ENCODE results near the gene KCNJ9. TPM values are rescaled to one million over a fixed set of nuclear protein-coding genes. Genes with fewer than 3 reads are reported as not detected.

Gene KCNJ9
- total RNA-seq, 3 donors from 2014 or later, result not detected

- no peaks in the 10 kb centered on the region for H3K36me3 Mint-ChIP-seq (ENCODE audit: insufficient read depth)
- no peak overlapping the region for H3K4me3 Mint-ChIP-seq
- ATAC-seq (no peak), DNase-seq (no peak)
- H3K4me1 Mint-ChIP-seq (ENCODE audit: low read depth), result no peaks in the 10 kb centered on the region
- peaks cover 37% of the 10 kb centered on the region for H3K27me3 Mint-ChIP-seq (ENCODE audit: low read depth)
- no peaks in the 10 kb centered on the region for H3K9me3 Mint-ChIP-seq
Measured at GRCh38 chr1:160056648-160057169, 24.6 kb upstream of the KCNJ9 start.

DNA sequence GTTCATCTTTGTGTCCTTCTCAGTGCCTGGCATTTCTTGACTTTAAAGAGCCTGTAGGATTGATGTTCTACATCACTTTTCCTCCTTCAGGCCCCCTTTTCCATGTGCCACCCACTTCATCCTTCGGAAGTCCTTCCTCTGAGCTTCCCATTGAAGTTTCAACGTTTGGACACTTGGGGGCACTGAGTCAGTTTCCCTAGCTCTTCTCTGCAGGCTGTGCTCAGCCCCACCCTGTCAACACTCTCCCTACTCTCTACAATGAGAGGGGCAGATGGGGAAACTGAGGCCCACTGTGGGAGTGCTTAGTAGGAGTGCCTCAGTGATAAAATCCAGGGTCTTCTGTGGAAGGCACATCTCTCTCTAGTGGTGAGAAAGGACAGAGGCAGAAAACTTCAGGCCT, 23.3 kb upstream of the KCNJ9 start:
- H3K4me3 Mint-ChIP-seq, result no peak overlapping the region
- no peaks in the 10 kb centered on the region for H3K9me3 Mint-ChIP-seq
- DNase-seq, result no peak
- no peaks in the 10 kb centered on the region for H3K36me3 Mint-ChIP-seq (ENCODE audit: insufficient read depth)
- no peaks in the 10 kb centered on the region for H3K4me1 Mint-ChIP-seq (ENCODE audit: low read depth)
- no peak for ATAC-seq
- peaks cover 36% of the 10 kb centered on the region for H3K27me3 Mint-ChIP-seq (ENCODE audit: low read depth)

- Mint-ChIP-seq H3K27me3 (ENCODE audit: low read depth) (peaks cover 11% of the 10 kb centered on the region), H3K36me3 (ENCODE audit: insufficient read depth) (no peaks in the 10 kb centered on the region), H3K4me1 (ENCODE audit: low read depth) (no peaks in the 10 kb centered on the region), H3K4me3 (no peak overlapping the region), H3K9me3 (no peaks in the 10 kb centered on the region)
- ATAC-seq, result no peak
- DNase-seq, result no peak
Measured at GRCh38 chr1:160061369-160062229, 19.7 kb upstream of the KCNJ9 start.

DNA sequence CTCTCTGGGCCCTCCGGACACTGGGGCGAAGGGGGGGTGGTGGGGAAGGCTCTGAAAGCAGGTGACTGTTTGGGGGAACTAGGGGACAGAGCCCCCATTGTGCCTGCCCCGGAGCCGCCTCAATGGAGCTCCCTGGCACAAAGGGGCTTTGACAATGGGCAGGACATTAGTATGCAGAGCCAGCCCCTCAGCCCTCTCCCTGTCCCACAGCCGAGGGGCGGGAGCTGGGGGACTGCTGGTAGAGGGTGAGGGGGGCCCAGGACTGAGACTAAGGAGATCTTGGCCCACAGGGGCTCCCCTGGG, 19.2 kb upstream of the KCNJ9 start:
- no peak for ATAC-seq

DNA sequence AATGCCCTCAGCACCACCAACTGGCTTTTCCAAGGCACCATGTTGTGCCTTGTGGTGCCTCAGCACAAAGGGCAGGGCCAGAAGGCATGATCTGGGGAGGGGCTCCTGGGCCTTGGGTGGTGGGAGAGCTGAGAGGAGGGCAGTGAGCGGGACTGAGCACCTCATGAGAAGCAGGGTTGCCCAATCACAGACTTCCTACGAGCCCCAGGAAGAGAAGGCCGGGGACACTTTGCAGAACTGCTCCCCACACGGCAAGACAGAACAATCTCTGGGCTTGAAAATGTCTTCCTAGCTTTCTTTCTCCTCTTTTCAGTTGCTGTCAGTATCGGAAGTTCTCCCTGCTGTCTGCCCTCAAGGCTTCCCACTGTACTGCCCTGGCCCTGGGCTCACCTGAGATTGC, 18.2 kb upstream of the KCNJ9 start:
- Mint-ChIP-seq H3K4me1 (ENCODE audit: low read depth) (no peaks in the 10 kb centered on the region), H3K36me3 (ENCODE audit: insufficient read depth) (no peaks in the 10 kb centered on the region), H3K4me3 (no peak overlapping the region), H3K9me3 (no peaks in the 10 kb centered on the region), H3K27me3 (ENCODE audit: low read depth) (peaks cover 12% of the 10 kb centered on the region)
- DNase-seq (no peak), ATAC-seq (no peak)

More for the DNA sequence above, 19.2 kb upstream of the KCNJ9 start:
- Mint-ChIP-seq H3K4me1 (ENCODE audit: low read depth) (no peaks in the 10 kb centered on the region), H3K27me3 (ENCODE audit: low read depth) (peaks cover 10% of the 10 kb centered on the region), H3K9me3 (no peaks in the 10 kb centered on the region), H3K36me3 (ENCODE audit: insufficient read depth) (no peaks in the 10 kb centered on the region), H3K4me3 (no peak overlapping the region)
- DNase-seq, result no peak

DNA sequence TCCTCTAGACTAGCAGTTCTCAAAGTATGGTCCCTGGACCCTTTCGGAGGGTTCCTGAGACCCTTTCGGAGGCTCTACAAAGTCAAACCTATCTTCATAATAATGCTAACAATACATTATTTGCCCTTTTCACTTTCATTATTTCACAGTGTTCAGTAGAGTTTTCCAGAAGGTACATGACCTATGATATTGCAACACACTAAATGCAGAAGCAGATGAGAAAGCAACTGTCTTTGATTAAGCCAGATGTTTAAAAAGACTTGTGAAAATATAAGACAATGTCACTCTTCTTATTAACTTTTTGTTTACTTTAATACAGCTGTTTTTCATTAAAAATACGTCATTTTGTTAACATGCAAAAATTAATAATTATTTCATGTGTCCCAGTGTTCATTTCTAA, 17.2 kb upstream of the KCNJ9 start:
- ATAC-seq (no peak), DNase-seq (no peak)
- Mint-ChIP-seq H3K36me3 (ENCODE audit: insufficient read depth) (no peaks in the 10 kb centered on the region), H3K27me3 (ENCODE audit: low read depth) (peaks cover 15% of the 10 kb centered on the region), H3K4me1 (ENCODE audit: low read depth) (no peaks in the 10 kb centered on the region), H3K4me3 (no peak overlapping the region), H3K9me3 (no peaks in the 10 kb centered on the region)

DNA sequence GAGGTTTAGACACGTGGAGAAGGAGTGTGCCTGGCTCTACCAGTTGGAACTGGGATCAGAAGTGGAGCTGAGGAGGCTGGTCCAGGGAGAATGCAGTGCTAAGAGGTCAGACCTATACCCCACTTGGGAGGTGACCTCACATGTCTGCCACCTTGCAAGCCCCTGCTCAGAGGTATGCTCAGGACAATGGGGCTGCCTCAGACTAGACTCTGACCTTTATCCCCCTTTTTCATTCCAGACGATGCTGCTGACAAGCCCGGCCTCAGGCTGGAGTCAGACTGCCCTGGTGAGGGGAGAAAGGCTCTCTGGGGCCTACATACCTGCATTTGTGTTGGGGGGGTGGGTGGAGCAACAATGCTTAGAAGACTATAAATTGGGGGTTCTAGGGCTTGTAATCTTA, 16.6 kb upstream of the KCNJ9 start:
- ATAC-seq (no peak), DNase-seq (no peak)
- Mint-ChIP-seq H3K27me3 (ENCODE audit: low read depth) (peaks cover 17% of the 10 kb centered on the region), H3K36me3 (ENCODE audit: insufficient read depth) (no peaks in the 10 kb centered on the region), H3K4me3 (no peak overlapping the region), H3K9me3 (no peaks in the 10 kb centered on the region), H3K4me1 (ENCODE audit: low read depth) (peaks cover 2% of the 10 kb centered on the region)

DNA sequence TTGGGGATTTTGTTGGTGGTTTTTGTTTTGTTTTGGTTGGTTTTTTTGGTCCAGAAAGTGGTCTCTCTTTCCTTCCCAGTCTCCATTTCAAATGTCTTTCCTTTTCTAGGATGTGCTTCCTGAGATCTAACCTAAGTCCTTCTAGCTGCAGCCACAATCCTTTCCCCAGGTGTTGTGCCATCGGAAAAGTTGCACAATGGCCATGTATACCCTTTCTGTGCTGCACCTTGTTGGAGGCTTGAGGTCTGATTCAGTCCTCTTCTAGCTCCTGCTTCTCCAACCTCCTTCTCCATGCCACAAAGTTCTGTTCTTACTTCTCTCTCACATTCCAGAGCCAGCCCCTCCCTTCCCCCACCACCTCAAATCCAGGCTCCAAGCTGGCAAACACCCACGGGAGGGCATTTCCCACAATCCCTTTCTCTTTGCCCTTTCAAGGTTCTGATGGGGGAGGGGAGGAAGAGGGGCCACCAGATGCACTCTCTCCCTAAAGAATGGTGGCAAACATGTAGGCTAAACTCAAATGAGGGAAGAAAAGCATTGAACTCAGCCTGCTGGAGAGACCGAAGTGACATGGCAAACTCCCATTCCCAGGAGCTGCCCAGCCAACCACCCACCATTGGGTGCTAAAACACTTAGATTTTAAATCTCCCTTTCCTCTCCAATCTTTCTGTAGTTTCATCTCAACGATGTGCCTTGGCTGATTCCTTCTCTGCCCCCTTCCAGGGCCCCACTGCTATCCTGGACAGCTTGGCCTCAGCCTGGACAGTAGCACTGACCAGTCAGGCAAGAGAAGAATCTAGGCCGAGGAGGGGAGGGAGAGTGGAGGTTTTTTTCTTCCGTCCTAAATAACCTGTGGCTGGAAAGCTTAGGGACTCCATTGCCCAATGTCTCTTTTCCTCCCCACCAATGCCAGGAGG, 14.3 kb upstream of the KCNJ9 start:
- ATAC-seq (no peak), DNase-seq (no peak)
- peaks cover 34% of the 10 kb centered on the region for H3K27me3 Mint-ChIP-seq (ENCODE audit: low read depth)
- H3K9me3 Mint-ChIP-seq, result no peaks in the 10 kb centered on the region
- H3K4me1 Mint-ChIP-seq (ENCODE audit: low read depth), result peaks cover 10% of the 10 kb centered on the region
- no peak overlapping the region for H3K4me3 Mint-ChIP-seq
- H3K36me3 Mint-ChIP-seq (ENCODE audit: insufficient read depth), result no peaks in the 10 kb centered on the region

GRCh38 chr1:160068225-160068624, 13.1 kb upstream of the KCNJ9 start:
- Mint-ChIP-seq H3K4me3 (no peak overlapping the region), H3K9me3 (no peaks in the 10 kb centered on the region), H3K27me3 (ENCODE audit: low read depth) (peaks cover 33% of the 10 kb centered on the region), H3K36me3 (ENCODE audit: insufficient read depth) (no peaks in the 10 kb centered on the region), H3K4me1 (ENCODE audit: low read depth) (peaks cover 10% of the 10 kb centered on the region)
- ATAC-seq (no peak), DNase-seq (no peak)

DNA sequence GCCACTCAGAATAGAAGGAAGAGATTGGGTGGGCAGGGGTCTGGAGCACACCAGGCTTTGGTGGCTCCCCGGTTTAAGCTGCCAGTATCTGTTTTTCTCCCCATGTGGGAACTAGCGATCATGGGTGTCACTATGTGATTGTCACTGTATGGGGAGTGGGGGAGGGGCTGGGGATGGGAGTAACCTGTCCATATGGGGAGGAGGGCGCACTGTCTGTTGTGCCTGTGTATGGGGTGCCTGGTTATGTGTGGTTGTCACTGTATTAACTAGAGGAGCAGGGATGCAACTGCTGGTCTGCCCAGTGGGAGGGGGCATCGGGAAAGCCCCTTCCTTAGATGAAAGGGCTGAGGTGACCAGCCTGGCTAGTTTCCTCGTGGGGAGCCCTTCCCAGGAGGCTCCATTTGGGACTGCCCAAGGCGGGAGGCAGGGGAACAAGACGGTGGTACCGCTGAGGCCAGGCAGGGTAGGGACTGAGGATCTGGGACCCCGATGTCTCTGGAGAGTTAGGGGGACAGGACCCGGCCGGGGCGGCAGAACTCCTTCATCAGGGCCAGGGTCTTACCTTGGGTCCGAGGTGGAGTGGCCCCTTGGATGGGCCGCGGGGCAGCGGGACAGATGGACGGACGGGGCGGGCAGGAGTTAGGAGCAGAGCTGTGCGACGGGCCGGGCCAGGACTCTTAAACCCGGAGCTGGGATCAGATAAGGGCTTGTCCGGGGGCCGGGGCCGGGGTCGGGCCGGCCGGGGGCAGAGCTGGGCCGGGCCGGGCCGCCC, 11.7 kb upstream of the KCNJ9 start, which contains the start of gene KCNJ10:
KCNJ10 (minus strand) TSS at position 701 of the 772 bp plus-strand sequence. CDS start 27,628 bp downstream, outside the sequence.
- H3K4me3 Mint-ChIP-seq, result peak within 1 kb of the TSS; percentile 84
- H3K4me1 Mint-ChIP-seq (ENCODE audit: low read depth), result peaks cover 10% of the 10 kb centered on the region
- peak; percentile 3 for ATAC-seq
- H3K9me3 Mint-ChIP-seq, result no peaks in the 10 kb centered on the region
- H3K27me3 Mint-ChIP-seq (ENCODE audit: low read depth), result peaks cover 36% of the 10 kb centered on the region
- DNase-seq, result no peak
- no peaks in the 10 kb centered on the region for H3K36me3 Mint-ChIP-seq (ENCODE audit: insufficient read depth)

DNA sequence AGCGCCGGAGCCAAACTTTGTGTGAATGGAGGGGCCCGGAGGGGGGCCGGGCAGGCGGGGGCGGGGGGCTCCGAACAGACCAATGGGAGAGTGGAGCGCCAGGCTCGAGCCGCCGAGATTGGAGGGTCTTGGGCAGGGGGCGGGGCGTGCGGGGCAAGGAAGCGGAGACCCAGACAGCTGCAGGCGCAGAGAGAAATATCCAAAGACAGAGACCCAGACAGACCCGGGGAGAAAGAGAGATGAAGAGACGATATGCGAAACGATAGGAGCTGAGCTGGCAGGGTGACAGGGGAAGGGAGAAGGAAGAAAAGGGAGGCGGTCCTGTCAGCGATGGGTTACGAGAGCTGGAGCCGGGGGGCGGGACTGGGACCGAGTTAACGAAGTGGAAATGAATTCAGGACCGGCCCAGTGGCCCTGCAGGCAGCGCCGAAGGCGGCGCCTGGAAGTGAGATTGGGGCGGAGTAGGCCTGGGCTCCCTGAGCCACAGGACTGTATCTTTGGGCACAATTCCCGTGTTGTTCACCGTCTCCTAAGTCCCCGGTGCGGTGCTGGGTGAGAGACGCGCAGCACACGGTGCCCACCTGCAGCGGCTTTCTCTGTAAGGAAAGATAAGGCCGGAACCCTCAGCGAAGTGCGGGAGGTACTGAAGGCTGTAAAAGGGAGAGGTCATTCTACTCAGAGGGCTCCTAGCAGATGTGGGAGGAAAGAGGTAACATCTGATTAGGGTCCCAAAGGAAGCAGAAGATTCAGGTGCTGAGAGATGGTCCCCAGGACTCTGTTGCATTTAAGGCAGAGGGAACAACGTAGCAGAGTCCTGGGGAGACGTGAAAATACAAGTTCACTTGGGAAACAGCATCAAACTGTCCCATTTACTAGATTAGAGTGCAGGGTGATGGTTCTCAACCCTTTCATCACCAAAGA, 10.8 kb upstream of the KCNJ9 start:
- H3K36me3 Mint-ChIP-seq (ENCODE audit: insufficient read depth), result no peaks in the 10 kb centered on the region
- peak overlapping the region; percentile 84 for H3K4me3 Mint-ChIP-seq
- peak; percentile 90 to 92 for ATAC-seq
- no peaks in the 10 kb centered on the region for H3K9me3 Mint-ChIP-seq
- peaks cover 10% of the 10 kb centered on the region for H3K4me1 Mint-ChIP-seq (ENCODE audit: low read depth)
- H3K27me3 Mint-ChIP-seq (ENCODE audit: low read depth), result peaks cover 36% of the 10 kb centered on the region
- DNase-seq, result peak; percentile 67

GRCh38 chr1:160071289-160071688, 10.0 kb upstream of the KCNJ9 start:
- Mint-ChIP-seq H3K4me3 (no peak overlapping the region), H3K27me3 (ENCODE audit: low read depth) (peaks cover 41% of the 10 kb centered on the region), H3K4me1 (ENCODE audit: low read depth) (peaks cover 10% of the 10 kb centered on the region), H3K9me3 (no peaks in the 10 kb centered on the region), H3K36me3 (ENCODE audit: insufficient read depth) (no peaks in the 10 kb centered on the region)
- ATAC-seq (no peak), DNase-seq (no peak)

DNA sequence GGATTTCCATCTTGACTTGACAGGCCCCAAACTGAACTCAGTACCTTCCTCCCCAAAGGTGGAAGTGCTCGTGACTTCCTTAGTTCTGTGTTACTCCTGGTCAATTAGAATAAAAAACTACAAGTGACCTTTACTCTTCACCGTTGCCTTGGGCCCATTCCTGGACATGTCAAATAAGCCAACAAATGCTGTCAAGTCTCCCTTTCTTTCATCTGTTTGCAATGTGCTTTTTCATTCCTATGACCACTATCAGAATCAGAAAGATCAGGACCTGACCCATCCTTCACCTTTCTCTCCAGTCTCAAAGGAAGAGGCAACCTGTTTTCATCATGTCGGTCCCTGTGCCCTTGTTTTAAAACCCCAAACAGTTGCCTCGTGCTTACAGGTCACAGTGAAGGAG, 6.5 kb upstream of the KCNJ9 start:
- H3K4me1 Mint-ChIP-seq (ENCODE audit: low read depth), result peaks cover 8% of the 10 kb centered on the region
- ATAC-seq (no peak), DNase-seq (no peak)
- peaks cover 51% of the 10 kb centered on the region for H3K27me3 Mint-ChIP-seq (ENCODE audit: low read depth)
- H3K36me3 Mint-ChIP-seq (ENCODE audit: insufficient read depth), result no peaks in the 10 kb centered on the region
- H3K9me3 Mint-ChIP-seq, result no peaks in the 10 kb centered on the region
- no peak overlapping the region for H3K4me3 Mint-ChIP-seq
